Measurements from ENCODE around the gene UQCC2.

Gene UQCC2

GRCh38 chr6:33744895-33745546 is 33.5 kb upstream of the UQCC2 start:
- FAIRE-seq, result no peak
- DNase-seq (ENCODE audit: extremely low spot score, insufficient read length, low read depth), result no peak

DNA sequence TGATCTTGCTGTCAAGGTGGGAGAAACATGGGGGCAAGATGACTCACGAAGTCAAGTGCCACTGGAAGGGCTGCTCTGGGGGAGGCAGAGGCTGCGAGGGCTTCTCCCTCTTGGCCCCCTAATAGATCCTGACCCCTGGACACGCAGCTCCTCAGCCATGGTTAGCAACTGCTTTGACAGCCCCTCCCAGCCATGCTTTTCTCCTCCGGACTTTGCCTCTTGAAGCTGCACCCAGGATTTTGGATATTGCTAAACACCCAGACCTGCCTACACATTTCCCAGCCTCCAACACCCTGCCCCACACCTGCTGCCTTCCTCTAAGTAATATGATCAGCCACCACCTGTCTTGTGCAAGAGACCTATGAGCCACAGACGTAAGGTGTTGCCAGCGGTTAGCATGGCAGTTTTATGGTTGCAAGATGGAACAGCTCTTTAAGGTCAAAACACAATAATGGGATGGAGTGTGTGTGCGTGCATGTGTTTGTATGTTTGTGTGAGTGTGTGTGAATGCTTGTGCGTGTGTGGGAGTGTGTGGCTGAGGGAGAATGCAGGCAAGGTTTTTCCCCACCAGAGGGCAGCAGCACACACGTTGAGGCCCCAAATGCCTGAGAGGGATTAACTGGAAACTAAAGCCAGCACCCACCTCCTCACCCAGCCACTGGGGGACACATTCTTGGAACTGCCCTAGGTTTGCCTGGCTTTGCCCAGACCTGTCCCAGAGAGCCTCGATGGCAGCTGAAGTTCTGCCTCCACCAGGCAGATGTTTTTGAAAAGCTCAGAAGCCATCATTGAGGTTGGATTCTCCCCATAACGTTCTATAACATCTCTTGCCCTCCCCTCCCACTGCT is 32.7 kb upstream of the UQCC2 start:
- peak; percentile 90 for FAIRE-seq

GRCh38 chr6:33742837-33743236 is 31.3 kb upstream of the UQCC2 start:
- DNase-seq (ENCODE audit: extremely low spot score, insufficient read length, low read depth) (no peak), FAIRE-seq (no peak)

More for the DNA sequence above, 32.7 kb upstream of the UQCC2 start:
- peak; percentile 65 for DNase-seq (ENCODE audit: extremely low spot score, insufficient read length, low read depth)

DNA sequence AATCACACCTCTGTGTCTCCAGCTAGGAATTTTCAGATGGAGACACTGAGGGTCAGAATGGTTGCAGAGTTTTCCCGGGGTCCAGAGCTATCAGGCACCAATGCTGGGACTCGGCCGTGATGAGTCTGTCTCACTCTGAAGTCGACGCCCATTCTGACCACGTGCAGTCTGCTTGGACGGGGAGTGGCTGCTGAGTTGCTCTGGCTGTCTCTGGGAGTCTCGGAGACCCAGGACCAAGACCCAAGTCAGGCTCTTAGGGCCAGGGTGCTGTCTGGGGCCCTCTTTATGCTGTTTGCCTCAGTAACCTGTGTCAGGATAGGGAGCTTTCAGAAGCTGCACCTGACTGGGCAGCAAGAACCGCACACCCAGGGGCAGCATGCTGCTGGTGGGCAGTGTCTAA is 30.6 kb upstream of the UQCC2 start:
- DNase-seq (ENCODE audit: extremely low spot score, insufficient read length, low read depth) (no peak), FAIRE-seq (no peak)

DNA sequence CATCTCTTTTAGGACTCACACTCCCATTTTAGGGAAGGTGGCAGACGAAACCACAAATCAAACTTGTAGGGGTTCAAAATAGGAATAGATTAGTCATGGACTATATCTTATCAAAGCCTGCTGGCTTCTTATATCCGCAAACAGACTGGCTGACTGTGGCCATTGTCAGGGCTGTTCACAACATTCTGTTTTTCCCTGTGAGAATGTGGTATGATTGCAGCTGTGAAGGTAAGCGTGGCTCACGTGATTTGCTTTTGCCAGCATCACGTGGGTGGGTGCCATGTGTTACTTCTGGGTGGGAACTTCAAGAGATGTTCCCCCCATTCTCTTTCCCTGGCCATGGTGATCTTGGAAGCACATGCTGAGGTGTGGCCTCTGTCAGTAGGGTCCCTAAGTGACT is 29.3 kb upstream of the UQCC2 start:
- no peak for DNase-seq (ENCODE audit: extremely low spot score, insufficient read length, low read depth)
- no peak for FAIRE-seq

- DNase-seq (ENCODE audit: extremely low spot score, insufficient read length, low read depth) (no peak), FAIRE-seq (no peak)
Observed at GRCh38 chr6:33740204-33740608, 28.7 kb upstream of the UQCC2 start.

- DNase-seq (ENCODE audit: extremely low spot score, insufficient read length, low read depth), result no peak
- FAIRE-seq, result no peak
Observed at GRCh38 chr6:33739571-33739970, 28.1 kb upstream of the UQCC2 start.

DNA sequence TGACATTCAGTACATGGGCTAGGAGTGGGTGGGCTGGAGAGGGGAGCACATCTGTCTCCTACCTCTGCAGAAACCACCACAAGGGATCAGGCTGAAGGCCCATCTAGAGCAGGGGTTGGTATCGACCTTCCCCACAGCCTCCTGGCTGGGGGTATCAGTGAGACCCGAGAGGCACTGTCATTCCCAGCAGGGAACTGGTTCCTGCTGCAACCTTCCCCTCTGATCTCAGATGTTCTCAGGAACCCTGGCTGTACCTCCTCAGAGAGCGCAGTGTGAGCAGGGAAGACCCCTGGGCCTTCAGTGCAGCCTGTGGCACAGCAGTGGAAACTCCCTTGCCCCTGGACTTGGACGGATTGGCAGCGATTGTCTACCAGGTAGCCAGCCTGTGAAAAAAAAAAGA is 27.4 kb upstream of the UQCC2 start:
- FAIRE-seq (no peak), DNase-seq (ENCODE audit: extremely low spot score, insufficient read length, low read depth) (no peak)

GRCh38 chr6:33738153-33738552 is 26.7 kb upstream of the UQCC2 start:
- DNase-seq (ENCODE audit: extremely low spot score, insufficient read length, low read depth), result no peak
- FAIRE-seq, result no peak

GRCh38 chr6:33737267-33738026 is 25.9 kb upstream of the UQCC2 start:
- FAIRE-seq, result no peak
- no peak for DNase-seq (ENCODE audit: extremely low spot score, insufficient read length, low read depth)

DNA sequence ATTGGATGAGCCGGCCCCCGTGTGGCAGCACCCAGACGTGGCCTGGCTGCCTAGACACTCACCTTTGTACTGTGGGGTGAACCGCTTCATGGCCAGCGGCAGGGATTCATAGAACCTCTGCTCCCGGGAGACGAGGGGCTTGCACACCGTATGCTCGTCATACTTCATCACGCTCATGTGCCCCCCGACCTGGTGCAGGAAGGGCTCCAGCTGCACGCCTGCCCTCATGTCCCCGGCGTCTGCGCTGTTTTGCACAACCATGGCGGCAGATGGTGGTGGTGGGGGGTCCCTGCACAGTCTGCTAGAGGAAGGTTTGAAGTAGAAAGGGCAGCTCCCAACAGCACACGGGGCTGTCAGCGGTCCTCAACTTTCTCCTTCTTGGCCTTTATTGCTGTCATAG is 23.7 kb upstream of the UQCC2 start:
- DNase-seq (ENCODE audit: extremely low spot score, insufficient read length, low read depth) (no peak), FAIRE-seq (no peak)

- DNase-seq (ENCODE audit: extremely low spot score, insufficient read length, low read depth) (no peak), FAIRE-seq (no peak)
Observed at GRCh38 chr6:33733709-33734007, 22.2 kb upstream of the UQCC2 start.

DNA sequence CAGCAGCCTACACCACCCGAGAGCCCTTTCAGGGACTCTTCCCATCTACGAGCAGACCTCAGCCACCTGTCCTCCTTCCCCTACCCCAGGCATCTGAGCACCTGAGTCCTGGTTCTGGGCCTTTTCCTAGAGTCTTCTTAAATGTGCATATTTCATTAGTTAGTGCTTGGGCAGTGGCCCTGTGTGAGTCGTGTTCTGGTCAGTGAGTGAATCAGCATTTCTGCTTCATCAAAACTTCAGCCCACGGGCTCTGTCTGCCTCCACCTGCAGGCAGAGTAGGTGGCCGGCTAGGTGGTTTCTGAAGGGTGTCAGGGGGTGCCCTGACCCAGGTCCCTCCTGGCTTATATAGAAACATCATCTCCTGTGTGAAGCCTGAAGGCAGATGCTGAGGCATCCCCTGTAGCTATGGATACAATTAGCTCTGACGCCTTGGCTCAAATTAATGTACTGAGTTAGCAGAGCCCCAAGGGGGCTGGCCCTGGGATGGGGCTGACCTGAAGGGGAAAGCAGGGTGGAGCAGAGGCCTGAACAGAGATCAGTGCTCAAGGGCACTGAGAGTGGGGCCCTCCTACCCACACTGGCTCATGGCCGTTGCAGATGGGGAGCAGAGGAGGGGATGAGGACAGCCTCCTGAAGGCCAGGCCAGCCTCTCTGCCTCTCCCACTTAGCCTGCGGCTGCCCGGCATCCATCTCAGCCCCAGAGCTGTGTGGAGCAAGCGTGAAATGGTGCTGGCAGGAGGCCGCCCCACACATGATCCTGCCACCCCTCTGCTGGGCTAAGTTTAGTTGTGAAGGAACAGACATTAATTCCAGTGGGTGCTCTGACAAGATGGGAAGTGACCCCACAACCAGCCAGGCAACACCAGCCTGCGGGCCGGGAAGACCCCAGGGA is 21.6 kb upstream of the UQCC2 start:
- DNase-seq (ENCODE audit: extremely low spot score, insufficient read length, low read depth) (no peak), FAIRE-seq (no peak)

GRCh38 chr6:33732385-33732784 is 20.9 kb upstream of the UQCC2 start:
- DNase-seq (ENCODE audit: extremely low spot score, insufficient read length, low read depth) (no peak), FAIRE-seq (no peak)

DNA sequence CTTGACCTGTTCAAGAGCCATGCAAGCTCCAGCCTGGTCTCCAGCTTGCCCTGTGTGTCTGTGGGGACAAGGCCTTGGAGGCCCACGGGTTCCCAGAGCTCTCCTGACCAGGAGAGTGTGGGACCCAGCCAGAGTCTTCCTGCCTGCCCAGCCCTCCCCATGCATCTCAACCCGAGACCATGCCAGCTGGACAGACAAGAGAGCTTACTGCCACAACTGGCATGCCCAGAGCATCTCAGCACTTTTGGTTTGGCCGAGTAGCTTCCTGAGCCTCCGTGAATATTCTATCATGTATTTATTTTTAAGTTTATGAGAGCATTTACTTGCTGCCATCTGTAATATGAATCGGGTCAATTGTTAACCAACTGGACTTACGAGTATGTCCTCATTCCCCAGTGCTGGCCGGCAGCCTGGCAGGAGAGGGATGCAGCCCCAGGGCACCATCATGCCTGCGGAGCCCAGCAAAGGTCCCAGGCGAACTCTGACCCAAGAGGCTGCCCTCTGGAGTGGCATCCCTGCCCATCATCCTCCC is 20.3 kb upstream of the UQCC2 start:
- FAIRE-seq (no peak), DNase-seq (ENCODE audit: extremely low spot score, insufficient read length, low read depth) (no peak)

DNA sequence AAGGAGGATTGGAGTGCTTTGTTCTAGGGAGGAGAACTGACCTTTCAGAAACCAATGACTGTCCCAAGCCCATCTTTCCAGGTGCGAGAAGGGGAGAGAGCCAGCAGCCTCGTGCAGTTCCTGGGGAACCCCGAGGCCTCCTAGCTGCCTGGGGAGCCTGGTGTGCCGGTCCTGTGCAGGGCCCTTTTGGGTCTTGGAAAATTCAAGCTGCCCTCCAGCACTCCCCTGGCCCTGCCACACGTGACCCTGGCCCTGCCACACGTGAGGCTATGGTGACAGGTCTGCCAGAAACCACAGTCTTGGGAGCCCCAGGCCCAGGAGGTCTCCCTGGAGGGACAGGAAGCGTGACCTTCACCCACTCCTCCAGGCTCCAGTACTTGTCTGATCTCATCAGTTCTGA is 19.5 kb upstream of the UQCC2 start:
- DNase-seq (ENCODE audit: extremely low spot score, insufficient read length, low read depth), result no peak
- FAIRE-seq, result no peak

GRCh38 chr6:33730611-33731010 is 19.1 kb upstream of the UQCC2 start:
- DNase-seq (ENCODE audit: extremely low spot score, insufficient read length, low read depth) (no peak), FAIRE-seq (no peak)

GRCh38 chr6:33729059-33729458 is 17.6 kb upstream of the UQCC2 start:
- FAIRE-seq (no peak), DNase-seq (ENCODE audit: extremely low spot score, insufficient read length, low read depth) (no peak)

GRCh38 chr6:33728438-33728837 is 16.9 kb upstream of the UQCC2 start:
- no peak for FAIRE-seq
- no peak for DNase-seq (ENCODE audit: extremely low spot score, insufficient read length, low read depth)

DNA sequence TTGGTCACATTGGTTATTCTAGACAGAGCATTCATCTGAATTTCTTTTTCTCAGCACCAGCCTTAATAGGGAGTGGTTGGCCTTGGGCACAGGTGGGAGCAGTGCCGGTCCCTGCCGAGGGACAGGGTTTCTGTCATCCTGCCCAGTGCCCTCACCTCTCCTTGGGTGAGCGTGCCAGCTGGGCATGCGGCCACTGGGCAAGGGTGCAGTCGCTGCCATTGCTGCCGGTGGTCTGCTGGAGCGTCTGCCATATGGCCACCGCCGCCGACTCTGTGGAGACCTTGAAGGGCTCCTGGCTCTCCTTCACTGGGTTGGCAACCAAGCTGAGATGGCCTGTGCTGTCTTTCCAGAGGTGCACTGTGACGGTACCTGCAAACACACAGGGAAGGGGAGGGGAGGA is 16.4 kb upstream of the UQCC2 start:
- FAIRE-seq, result no peak
- DNase-seq (ENCODE audit: extremely low spot score, insufficient read length, low read depth), result no peak

All from GM18507 (cell line).